ENCODE data around the gene CRIM1. TPM values are rescaled to one million over a fixed set of nuclear protein-coding genes. Genes with fewer than 3 reads are reported as not detected.

CRIM1 gene
- total and polyA plus RNA-seq, 4 donors, result 2.2 to 22.1 (median 9.6) TPM

DNA sequence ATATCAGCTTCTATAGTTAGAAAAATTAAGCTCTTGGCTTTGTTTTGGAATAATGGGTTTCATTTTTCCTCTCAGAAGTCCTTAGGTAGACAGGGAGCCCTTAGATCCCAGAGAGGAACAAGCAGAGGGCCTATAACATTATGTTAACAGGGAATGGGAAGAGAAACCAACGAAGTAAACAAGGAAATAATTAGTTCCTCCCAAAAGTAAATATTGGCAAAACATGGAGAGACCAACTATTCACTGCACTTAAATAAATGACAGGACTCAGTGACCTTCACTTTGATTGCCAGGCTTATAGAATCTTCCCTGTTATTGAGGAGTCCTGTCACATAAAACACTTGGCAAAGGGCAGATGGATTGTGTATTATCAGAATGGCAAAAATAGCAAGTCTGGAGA, 5.3 kb downstream of the CRIM1 start:
- DNase-seq (ENCODE audit: low spot score), result no peak
- WGBS, result 33% methylated on average over 1 of the region's 1 CpG

DNA sequence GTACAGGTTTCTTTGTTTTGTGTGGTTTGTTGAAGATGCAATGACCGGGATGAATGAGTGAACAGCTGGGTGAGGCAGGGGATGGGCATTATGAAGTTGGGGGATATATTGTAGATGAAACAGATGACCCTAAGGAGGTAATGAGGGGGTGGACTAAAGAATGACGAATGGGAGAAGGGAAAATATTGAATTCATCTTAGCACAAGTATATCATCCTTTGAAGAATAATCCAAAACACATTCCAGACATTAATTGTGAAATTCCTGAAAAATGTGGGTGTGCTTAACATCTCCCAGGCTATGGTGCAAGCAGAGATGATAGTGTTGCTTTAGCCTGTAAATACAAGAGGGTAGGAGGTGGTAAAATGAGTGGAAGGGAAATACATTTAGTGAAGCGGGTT, 5.8 kb downstream of the CRIM1 start:
- no peaks in the 10 kb centered on the region for H3K27me3 ChIP-seq (ENCODE audit: control insufficient read depth in 4 of 4, insufficient read depth in 4 of 4, low read length in 3 of 4)
- 76% methylated on average over 3 of the region's 3 CpGs for WGBS
- H3K36me3 ChIP-seq (ENCODE audit: control insufficient read depth in 4 of 4, insufficient read depth in 3 of 4, low read depth in 1 of 4, low read length in 3 of 4), result no peaks in the 10 kb centered on the region
- H3K27ac ChIP-seq (ENCODE audit: low read depth in 1 of 2, low read length in 2 of 2), result no peak overlapping the region
- no peak for DNase-seq (ENCODE audit: low spot score)
- peaks cover 6 to 10% (median 10%) of the 10 kb centered on the region in 4 donors for H3K4me1 ChIP-seq (ENCODE audit: control insufficient read depth in 4 of 4, insufficient read depth in 4 of 4, low read length in 3 of 4)
- H3K9me3 ChIP-seq (ENCODE audit: control insufficient read depth in 4 of 4, low read length in 3 of 4), result no peaks in the 10 kb centered on the region
- no peak for TF ChIP-seq SP1 (IDR thresholded peaks at IDR 0.05)
- TF ChIP-seq EGR1 (IDR thresholded peaks at IDR 0.05; ENCODE audit: low read depth in 2 of 2), result no peak
- TF ChIP-seq, protein P1, sequence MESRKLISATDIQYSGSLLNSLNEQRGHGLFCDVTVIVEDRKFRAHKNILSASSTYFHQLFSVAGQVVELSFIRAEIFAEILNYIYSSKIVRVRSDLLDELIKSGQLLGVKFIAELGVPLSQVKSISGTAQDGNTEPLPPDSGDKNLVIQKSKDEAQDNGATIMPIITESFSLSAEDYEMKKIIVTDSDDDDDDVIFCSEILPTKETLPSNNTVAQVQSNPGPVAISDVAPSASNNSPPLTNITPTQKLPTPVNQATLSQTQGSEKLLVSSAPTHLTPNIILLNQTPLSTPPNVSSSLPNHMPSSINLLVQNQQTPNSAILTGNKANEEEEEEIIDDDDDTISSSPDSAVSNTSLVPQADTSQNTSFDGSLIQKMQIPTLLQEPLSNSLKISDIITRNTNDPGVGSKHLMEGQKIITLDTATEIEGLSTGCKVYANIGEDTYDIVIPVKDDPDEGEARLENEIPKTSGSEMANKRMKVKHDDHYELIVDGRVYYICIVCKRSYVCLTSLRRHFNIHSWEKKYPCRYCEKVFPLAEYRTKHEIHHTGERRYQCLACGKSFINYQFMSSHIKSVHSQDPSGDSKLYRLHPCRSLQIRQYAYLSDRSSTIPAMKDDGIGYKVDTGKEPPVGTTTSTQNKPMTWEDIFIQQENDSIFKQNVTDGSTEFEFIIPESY (IDR thresholded peaks at IDR 0.05), result no peak
- TF ChIP-seq JUND (IDR thresholded peaks at IDR 0.05), result no peak
- no peak for TF ChIP-seq RAD21 (IDR thresholded peaks at IDR 0.05)
- no peak for TF ChIP-seq YY1 (IDR thresholded peaks at IDR 0.05)
- TF ChIP-seq, protein P2, sequence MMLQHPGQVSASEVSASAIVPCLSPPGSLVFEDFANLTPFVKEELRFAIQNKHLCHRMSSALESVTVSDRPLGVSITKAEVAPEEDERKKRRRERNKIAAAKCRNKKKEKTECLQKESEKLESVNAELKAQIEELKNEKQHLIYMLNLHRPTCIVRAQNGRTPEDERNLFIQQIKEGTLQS (IDR thresholded peaks at IDR 0.05), result no peak
- TF ChIP-seq, protein P3, sequence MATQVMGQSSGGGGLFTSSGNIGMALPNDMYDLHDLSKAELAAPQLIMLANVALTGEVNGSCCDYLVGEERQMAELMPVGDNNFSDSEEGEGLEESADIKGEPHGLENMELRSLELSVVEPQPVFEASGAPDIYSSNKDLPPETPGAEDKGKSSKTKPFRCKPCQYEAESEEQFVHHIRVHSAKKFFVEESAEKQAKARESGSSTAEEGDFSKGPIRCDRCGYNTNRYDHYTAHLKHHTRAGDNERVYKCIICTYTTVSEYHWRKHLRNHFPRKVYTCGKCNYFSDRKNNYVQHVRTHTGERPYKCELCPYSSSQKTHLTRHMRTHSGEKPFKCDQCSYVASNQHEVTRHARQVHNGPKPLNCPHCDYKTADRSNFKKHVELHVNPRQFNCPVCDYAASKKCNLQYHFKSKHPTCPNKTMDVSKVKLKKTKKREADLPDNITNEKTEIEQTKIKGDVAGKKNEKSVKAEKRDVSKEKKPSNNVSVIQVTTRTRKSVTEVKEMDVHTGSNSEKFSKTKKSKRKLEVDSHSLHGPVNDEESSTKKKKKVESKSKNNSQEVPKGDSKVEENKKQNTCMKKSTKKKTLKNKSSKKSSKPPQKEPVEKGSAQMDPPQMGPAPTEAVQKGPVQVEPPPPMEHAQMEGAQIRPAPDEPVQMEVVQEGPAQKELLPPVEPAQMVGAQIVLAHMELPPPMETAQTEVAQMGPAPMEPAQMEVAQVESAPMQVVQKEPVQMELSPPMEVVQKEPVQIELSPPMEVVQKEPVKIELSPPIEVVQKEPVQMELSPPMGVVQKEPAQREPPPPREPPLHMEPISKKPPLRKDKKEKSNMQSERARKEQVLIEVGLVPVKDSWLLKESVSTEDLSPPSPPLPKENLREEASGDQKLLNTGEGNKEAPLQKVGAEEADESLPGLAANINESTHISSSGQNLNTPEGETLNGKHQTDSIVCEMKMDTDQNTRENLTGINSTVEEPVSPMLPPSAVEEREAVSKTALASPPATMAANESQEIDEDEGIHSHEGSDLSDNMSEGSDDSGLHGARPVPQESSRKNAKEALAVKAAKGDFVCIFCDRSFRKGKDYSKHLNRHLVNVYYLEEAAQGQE (IDR thresholded peaks at IDR 0.05), result no peak
- TF ChIP-seq NR2F2 (IDR thresholded peaks at IDR 0.05), result no peak
- no peak for TF ChIP-seq RXRA (IDR thresholded peaks at IDR 0.05)
- TF ChIP-seq FOXA1 (IDR thresholded peaks at IDR 0.05), result no peak
- no peak for TF ChIP-seq HNF4G (IDR thresholded peaks at IDR 0.05)
- TF ChIP-seq FOXA2 (IDR thresholded peaks at IDR 0.05), result no peak
- TF ChIP-seq, protein P4, sequence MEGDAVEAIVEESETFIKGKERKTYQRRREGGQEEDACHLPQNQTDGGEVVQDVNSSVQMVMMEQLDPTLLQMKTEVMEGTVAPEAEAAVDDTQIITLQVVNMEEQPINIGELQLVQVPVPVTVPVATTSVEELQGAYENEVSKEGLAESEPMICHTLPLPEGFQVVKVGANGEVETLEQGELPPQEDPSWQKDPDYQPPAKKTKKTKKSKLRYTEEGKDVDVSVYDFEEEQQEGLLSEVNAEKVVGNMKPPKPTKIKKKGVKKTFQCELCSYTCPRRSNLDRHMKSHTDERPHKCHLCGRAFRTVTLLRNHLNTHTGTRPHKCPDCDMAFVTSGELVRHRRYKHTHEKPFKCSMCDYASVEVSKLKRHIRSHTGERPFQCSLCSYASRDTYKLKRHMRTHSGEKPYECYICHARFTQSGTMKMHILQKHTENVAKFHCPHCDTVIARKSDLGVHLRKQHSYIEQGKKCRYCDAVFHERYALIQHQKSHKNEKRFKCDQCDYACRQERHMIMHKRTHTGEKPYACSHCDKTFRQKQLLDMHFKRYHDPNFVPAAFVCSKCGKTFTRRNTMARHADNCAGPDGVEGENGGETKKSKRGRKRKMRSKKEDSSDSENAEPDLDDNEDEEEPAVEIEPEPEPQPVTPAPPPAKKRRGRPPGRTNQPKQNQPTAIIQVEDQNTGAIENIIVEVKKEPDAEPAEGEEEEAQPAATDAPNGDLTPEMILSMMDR (IDR thresholded peaks at IDR 0.05; ENCODE audit: low read depth, low read length, missing input control), result no peak
- no peak overlapping the region for H3K4me3 ChIP-seq (ENCODE audit: low read depth in 1 of 3, low read length in 3 of 3)
- no peak overlapping the region for H3K9ac ChIP-seq (ENCODE audit: low read depth in 1 of 2, low read length in 2 of 2)

More for the DNA sequence above, 5.3 kb downstream of the CRIM1 start:
- H3K27me3 ChIP-seq (ENCODE audit: control insufficient read depth in 4 of 4, insufficient read depth in 4 of 4, low read length in 3 of 4), result no peaks in the 10 kb centered on the region
- H3K4me1 ChIP-seq (ENCODE audit: control insufficient read depth in 4 of 4, insufficient read depth in 4 of 4, low read length in 3 of 4), result peaks cover 11 to 15% (median 13%) of the 10 kb centered on the region in 4 donors
- no peaks in the 10 kb centered on the region for H3K36me3 ChIP-seq (ENCODE audit: control insufficient read depth in 4 of 4, insufficient read depth in 3 of 4, low read depth in 1 of 4, low read length in 3 of 4)
- no peak overlapping the region for H3K4me3 ChIP-seq (ENCODE audit: low read depth in 1 of 3, low read length in 3 of 3)
- H3K9ac ChIP-seq (ENCODE audit: low read depth in 1 of 2, low read length in 2 of 2), result no peak overlapping the region
- H3K27ac ChIP-seq (ENCODE audit: low read depth in 1 of 2, low read length in 2 of 2), result no peak overlapping the region
- H3K9me3 ChIP-seq (ENCODE audit: control insufficient read depth in 4 of 4, low read length in 3 of 4), result no peaks in the 10 kb centered on the region
- TF ChIP-seq HNF4A (conservative IDR thresholded peaks at IDR 0.05) (no peak), HNF4G (IDR thresholded peaks at IDR 0.05) (no peak), RAD21 (IDR thresholded peaks at IDR 0.05) (no peak), GABPA (IDR thresholded peaks at IDR 0.05 in 1 of 2, conservative IDR thresholded peaks at IDR 0.05 in 1 of 2) (no peak), SP1 (IDR thresholded peaks at IDR 0.05) (no peak), YY1 (IDR thresholded peaks at IDR 0.05) (no peak)
- TF ChIP-seq, protein P5, sequence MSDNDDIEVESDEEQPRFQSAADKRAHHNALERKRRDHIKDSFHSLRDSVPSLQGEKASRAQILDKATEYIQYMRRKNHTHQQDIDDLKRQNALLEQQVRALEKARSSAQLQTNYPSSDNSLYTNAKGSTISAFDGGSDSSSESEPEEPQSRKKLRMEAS (IDR thresholded peaks at IDR 0.05), result no peak
